B cell (primary cell): ENCODE data around the gene ADAMTS19.
"Not testable (repeated sequence)": the region's sequence is repeated elsewhere in the genome, so short reads cannot be mapped to it uniquely, and the experiment has no call there.

ENCODE experiments used
- EZH2 ChIP-seq: IDR thresholded peaks from 2 replicates; pipeline ENCODE4 v1.6.1; 2012; ENCODE audit warnings: borderline replicate concordance, low read depth, mild to moderate bottlenecking, moderate library complexity, low read length; ENCODE audit not compliant: insufficient read depth, poor library complexity, severe bottlenecking
- TF ChIP-seq, protein P1 (sequence below): fragments of 200-600 bp; IDR thresholded peaks from one replicate; pipeline ENCODE4 v1.8.0; 2022; ENCODE audit warnings: antibody characterized with exemption, mild to moderate bottlenecking

DNA sequence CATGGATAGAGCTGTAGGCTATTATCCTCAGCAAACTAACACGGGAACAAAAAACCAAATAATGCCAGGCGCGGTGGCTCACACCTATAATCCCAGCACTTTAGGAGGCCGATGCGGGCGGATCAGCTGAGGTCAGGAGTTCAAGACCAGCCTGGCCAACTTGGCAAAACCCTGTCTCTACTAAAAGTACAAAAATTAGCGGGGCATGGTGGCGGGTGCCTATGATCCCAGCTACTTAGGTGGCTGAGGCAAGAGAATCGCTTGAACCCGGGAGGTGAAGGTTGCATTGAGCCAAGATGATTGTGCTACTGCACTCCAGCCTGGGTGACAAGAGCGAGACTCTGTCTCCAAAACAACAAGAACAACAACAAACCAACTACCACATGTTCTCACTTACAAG is 177.4 kb downstream of the ADAMTS19 start:
- TF ChIP-seq, protein P1, sequence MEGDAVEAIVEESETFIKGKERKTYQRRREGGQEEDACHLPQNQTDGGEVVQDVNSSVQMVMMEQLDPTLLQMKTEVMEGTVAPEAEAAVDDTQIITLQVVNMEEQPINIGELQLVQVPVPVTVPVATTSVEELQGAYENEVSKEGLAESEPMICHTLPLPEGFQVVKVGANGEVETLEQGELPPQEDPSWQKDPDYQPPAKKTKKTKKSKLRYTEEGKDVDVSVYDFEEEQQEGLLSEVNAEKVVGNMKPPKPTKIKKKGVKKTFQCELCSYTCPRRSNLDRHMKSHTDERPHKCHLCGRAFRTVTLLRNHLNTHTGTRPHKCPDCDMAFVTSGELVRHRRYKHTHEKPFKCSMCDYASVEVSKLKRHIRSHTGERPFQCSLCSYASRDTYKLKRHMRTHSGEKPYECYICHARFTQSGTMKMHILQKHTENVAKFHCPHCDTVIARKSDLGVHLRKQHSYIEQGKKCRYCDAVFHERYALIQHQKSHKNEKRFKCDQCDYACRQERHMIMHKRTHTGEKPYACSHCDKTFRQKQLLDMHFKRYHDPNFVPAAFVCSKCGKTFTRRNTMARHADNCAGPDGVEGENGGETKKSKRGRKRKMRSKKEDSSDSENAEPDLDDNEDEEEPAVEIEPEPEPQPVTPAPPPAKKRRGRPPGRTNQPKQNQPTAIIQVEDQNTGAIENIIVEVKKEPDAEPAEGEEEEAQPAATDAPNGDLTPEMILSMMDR: not testable (repeated sequence)
- not testable (repeated sequence) for TF ChIP-seq EZH2
